ENCODE results near the gene ZBTB16.

DNA sequence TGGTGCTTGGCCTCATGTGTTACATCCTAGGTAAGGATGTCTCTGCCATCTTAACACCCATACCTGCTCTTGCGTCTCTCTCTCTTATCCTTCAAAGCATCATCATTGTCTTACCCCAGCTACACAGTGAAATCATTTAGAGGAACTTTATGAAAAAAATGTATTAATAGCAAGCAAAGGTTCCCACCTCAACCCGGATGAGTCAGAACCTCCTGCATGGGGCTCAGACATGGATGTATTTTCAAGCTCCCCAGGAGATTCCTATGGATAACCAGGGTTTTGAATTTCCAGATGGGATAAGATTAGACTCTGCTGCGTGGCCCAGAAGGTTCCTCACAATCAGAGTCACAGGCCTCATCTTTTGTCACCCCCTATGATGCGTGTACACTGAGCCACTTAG is 147.6 kb downstream of the ZBTB16 start:
- TF ChIP-seq CTCF (IDR thresholded peaks at IDR 0.05; ENCODE audit: low read depth, low read length), result no peak
- no peak for TF ChIP-seq POLR2A (IDR thresholded peaks at IDR 0.05; ENCODE audit: extremely low read depth, insufficient read length)
- TF ChIP-seq, protein P1, sequence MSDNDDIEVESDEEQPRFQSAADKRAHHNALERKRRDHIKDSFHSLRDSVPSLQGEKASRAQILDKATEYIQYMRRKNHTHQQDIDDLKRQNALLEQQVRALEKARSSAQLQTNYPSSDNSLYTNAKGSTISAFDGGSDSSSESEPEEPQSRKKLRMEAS (IDR thresholded peaks at IDR 0.05; ENCODE audit: low read depth, low read length), result no peak
- TF ChIP-seq MYC (IDR thresholded peaks at IDR 0.05; ENCODE audit: low read depth, low read length), result no peak

Measured in NB4 (cell line).